Mammary epithelial cell (primary cell): ENCODE data around the gene ACVR1.

Experiments used
- EZH2 ChIP-seq: IDR thresholded peaks from 2 replicates; pipeline ENCODE4 v1.6.1; 2012; ENCODE audit warnings: low read length, inconsistent platforms, borderline replicate concordance
- TF ChIP-seq, protein P1 (sequence below), 2 donors: IDR thresholded peaks in 1 of 2; conservative IDR thresholded peaks in 1 of 2; 2 replicates each; pipeline ENCODE4 v1.5.1; 2011 to 2012; ENCODE audit warnings: inconsistent platforms in 2 of 2, low read length in 2 of 2, mild to moderate bottlenecking in 2 of 2, control low read depth in 1 of 2, low read depth in 1 of 2; ENCODE audit not compliant: insufficient read depth in 1 of 2; ENCODE audit errors: extremely low read depth in 1 of 2

DNA sequence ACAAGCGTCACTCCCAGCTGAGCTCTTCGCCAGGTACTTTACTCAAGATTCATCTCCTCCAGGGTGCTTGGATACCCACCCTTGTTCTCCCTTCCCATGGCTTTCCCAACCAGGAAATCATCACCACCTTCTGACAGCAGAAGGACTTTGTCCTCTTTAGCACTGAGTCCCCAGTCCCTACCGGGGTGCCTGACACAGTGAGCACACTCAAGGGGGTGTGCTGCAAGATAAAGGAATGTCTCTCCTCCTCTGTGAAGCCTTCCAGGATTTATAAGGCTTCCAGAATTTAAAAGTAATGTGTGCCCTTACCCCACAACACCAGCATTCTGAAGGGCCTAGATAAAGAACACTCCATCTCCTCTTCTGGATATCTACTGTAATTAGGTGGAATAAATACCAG lies 39.6 kb downstream of the ACVR1 start:
- TF ChIP-seq, protein P1, sequence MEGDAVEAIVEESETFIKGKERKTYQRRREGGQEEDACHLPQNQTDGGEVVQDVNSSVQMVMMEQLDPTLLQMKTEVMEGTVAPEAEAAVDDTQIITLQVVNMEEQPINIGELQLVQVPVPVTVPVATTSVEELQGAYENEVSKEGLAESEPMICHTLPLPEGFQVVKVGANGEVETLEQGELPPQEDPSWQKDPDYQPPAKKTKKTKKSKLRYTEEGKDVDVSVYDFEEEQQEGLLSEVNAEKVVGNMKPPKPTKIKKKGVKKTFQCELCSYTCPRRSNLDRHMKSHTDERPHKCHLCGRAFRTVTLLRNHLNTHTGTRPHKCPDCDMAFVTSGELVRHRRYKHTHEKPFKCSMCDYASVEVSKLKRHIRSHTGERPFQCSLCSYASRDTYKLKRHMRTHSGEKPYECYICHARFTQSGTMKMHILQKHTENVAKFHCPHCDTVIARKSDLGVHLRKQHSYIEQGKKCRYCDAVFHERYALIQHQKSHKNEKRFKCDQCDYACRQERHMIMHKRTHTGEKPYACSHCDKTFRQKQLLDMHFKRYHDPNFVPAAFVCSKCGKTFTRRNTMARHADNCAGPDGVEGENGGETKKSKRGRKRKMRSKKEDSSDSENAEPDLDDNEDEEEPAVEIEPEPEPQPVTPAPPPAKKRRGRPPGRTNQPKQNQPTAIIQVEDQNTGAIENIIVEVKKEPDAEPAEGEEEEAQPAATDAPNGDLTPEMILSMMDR (conservative IDR thresholded peaks at IDR 0.05 in 1 of 2, IDR thresholded peaks at IDR 0.05 in 1 of 2; ENCODE audit: extremely low read depth in 1 of 2, insufficient read depth in 1 of 2, low read depth in 1 of 2, low read length in 2 of 2) = no peak
- no peak for TF ChIP-seq EZH2
